ENCODE measurements around the gene SARNP.
"Not testable (repeated sequence)": the region's sequence is repeated elsewhere in the genome, so short reads cannot be mapped to it uniquely, and the experiment has no call there.

SARNP gene

GRCh38 chr12:55838361-55838760 lies 20.8 kb upstream of the SARNP start:
- TF ChIP-seq CTCF (IDR thresholded peaks at IDR 0.05), result no peak
- Histone ChIP-seq H3K27ac (no peak overlapping the region), H3K4me3 (no peak overlapping the region)
- no peak for DNase-seq (ENCODE audit: low spot score)

- not testable (repeated sequence) for H3K4me3 ChIP-seq; H3K27ac ChIP-seq; DNase-seq (ENCODE audit: low spot score)
Observed at GRCh38 chr12:55834400-55834799, 16.9 kb upstream of the SARNP start.

- no peak for DNase-seq (ENCODE audit: low spot score)
- TF ChIP-seq CTCF (IDR thresholded peaks at IDR 0.05), result no peak
- Histone ChIP-seq H3K27ac (peak overlapping the region in 1 of 2 donors; percentile 17), H3K4me3 (no peak overlapping the region)
Observed at GRCh38 chr12:55833056-55833455, 15.5 kb upstream of the SARNP start.

GRCh38 chr12:55831447-55831815 lies 13.9 kb upstream of the SARNP start:
- peak overlapping the region; percentile 69 to 97 for H3K27ac ChIP-seq
- peak overlapping the region; percentile 95 for H3K4me3 ChIP-seq
- no peak for TF ChIP-seq CTCF (IDR thresholded peaks at IDR 0.05)
- DNase-seq (ENCODE audit: low spot score), result no peak

- peak overlapping the region; percentile 95 for H3K4me3 ChIP-seq
- peak overlapping the region; percentile 69 to 97 for H3K27ac ChIP-seq
- no peak for TF ChIP-seq CTCF (IDR thresholded peaks at IDR 0.05)
- DNase-seq (ENCODE audit: low spot score), result peak; percentile 87
Observed at GRCh38 chr12:55830601-55831446, 13.3 kb upstream of the SARNP start.

- DNase-seq (ENCODE audit: low spot score), result no peak
- TF ChIP-seq CTCF (IDR thresholded peaks at IDR 0.05), result no peak
- Histone ChIP-seq H3K27ac (peak overlapping the region; percentile 69 to 97), H3K4me3 (peak overlapping the region; percentile 95)
Observed at GRCh38 chr12:55829967-55830600, 12.6 kb upstream of the SARNP start.

- Histone ChIP-seq H3K4me3 (peak overlapping the region; percentile 95), H3K27ac (peak overlapping the region; percentile 69 to 91)
- TF ChIP-seq CTCF (IDR thresholded peaks at IDR 0.05), result no peak
- DNase-seq (ENCODE audit: low spot score), result no peak
Observed at GRCh38 chr12:55828357-55828756, 10.8 kb upstream of the SARNP start.

All from coronary artery (tissue), 2 donors.